Measurements from ENCODE around the gene AP1B1.
"Not testable (repeated sequence)": the region's sequence is repeated elsewhere in the genome, so short reads cannot be mapped to it uniquely, and the experiment has no call there.

AP1B1 gene

DNA sequence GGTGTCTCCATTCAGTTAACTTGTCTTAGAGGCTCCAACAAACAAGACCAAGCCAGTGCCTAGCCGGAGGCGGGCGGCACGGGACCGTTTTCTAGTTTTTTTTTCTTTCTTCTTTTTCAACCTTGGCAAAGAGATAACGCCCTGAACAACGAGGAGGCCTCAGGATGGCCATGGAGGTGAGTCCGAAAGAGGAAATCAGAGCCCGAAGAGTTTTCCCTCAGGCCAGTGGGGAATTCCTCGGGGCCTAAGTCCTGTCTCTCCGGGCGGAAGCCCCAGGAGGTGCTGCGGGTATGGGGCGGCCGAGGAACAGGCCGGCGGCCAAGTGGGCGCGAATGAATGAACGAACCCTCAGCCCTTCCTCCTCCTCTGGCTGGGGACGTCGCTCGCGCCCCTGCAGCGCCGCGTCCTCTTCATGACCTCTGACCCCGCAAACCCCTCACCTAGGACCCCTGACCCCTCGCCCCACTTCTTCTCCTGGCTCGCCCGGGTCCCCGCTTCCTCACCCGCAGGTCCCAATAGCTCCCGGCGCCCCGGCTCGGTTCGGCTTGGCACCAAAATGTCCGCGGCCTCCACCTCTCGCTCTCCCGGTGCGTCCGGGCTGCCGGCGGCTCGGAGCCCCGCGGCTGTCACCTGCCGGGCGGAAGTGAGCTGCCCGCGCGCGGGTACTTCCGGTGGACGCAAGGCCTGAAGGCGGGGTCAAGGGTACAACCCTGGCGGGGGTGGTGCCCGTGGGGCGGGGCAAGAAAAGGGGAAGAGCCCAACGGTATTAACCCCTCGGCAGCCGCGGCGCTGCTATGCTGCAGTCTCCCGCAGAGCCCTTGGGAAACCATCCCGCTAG lies at the start of gene AP1B1:
AP1B1 (minus strand) TSS at position 650 of the 838 bp plus-strand sequence. CDS start 21,327 bp downstream, outside the sequence.
- DNase-seq (ENCODE audit: low read depth) = peak; percentile 93

DNA sequence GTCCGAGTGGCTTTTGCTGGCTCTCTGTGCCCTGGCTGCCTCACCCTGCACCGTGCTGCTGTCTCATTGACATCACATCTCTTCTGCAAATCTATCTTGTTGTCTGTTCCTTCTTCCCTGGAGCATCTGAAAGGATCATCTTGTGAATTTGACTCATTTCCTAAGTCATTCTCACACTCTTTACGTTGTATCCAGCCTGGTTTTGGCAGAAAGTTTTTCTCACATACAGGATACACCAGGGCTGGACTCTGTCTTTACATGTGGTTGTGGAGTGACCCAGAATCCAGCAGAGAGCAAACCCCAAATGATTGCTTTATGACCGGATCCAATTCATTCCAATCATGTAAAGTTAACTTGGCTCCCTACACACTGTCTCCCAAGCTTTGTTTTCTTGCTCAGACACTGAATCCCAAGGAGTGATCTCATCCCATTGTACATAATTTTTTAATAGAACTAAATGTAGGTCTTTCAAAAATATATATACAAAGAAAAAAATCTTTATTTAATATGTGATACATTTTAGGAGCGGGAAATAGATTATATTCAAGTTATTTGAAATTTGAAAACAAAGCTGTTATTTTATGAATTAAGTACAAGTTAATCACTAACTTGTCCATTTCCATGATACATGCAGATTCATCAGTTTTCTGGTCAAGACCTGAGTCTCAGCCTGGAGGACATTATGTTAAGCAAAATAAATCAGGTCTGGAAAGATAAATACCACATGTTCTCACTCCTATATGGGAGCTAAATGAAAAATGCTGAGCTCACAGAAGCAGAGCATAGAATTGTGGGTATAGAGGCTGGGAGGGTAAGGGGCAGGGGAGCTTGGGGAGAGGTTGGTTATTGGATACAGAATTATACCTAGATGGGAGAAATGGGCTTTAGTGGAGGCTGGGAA lies 47.1 kb upstream of the AP1B1 start:
- DNase-seq (ENCODE audit: low read depth) = no peak

DNA sequence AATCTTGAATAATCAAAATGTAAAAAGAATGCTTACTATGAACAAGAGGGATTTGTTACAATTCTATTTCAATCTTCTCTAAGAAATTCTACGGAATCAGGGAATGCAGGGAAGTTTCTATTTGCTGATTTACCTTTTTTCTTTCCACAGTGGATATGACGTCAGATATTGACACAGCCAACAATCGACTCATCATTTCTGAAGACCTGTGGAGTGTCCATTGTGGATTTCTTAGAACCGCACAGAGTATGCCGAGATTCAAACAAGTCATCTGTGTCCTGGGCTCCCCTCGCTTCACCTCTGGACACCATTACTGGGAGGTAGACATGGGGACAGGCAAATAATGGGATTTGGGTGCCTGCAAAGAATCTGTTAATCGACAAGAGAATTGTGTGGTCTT lies 45.9 kb upstream of the AP1B1 start:
- no peak for DNase-seq (ENCODE audit: low read depth)

DNA sequence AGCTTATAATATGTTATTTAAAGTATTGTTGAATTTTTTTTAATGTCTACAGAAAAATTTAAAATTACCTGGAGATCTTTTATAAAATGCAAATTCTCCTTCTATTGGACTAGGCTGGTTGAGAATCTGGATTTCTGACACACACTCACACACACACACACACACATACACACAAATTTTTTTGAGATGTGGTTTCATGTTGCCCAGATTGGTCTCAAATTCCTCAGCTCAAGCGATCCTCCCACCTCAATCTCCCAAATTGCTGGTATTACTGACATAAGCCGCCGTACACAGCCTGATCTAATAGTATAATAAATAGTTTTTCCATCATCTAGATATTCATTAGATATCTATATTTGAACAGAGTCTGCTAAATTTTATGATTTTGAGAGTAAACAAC lies 45.5 kb upstream of the AP1B1 start:
- DNase-seq (ENCODE audit: low read depth) = no peak

DNA sequence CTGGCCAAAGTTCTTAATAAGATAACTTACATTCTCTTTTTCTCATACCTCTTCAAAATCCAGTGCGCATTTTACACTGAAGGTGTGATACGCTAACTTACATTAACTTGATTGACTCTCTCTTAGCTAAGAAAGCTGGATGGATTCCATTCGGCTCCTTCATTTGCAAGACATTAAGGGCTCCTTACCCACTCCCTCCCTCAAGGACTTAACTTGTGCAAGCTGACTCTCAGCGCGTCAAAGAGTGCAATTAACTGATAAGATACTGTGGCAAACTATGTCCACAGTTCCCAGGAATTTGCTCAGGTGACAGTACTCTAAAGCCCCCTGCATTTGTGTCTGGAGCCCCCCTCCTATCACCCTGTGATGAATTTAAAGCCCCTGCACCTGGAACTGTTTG lies 43.6 kb upstream of the AP1B1 start:
- DNase-seq (ENCODE audit: low read depth) = no peak

DNA sequence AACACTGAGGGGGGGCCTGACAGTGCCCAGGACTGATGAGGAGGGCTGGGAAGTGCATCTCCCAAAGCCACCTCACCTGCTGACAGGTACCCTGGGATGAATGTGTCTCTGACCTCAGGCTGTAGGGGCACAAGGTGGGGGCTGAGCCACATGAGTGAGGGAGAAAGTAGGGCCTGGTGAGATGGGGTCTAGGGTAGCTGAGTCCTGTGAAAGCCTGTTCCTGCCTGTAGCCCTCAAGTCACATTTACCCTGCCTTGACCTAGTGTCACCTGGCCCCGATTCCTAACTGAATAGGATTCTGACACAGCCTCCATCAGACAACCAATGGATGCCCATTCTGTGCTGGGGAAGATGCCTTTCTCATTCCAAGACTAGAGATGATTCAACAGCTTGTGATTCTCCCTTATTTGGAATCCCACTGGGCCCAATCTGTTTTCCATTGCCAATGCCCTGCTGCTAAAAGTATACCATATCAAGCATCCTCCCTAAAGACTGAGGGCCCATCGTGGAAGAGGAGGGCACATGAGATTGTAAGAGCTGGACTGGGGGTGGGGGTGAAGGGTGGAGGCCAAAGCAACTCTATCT lies 38.9 kb upstream of the AP1B1 start:
- DNase-seq (ENCODE audit: low read depth) = no peak

DNA sequence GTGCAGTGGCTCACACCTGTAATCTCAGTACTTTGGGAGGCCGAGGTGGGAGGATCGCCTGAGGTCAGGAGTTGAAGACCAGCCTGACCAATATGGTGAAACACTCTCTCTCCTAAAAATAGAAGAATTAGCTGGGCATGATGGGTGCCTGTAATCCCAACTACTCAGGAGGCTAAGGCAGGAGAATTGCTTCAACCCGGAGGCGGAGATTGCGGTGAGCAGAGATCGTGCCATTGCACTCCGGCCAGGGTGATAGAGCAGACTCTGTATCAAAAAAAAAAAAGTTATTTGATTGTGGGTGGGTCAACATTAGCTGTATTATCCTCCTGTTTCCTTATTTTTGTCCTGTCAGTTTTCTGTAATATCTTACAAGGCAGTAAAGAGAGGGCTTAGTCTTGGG lies 38.1 kb upstream of the AP1B1 start:
- no peak for DNase-seq (ENCODE audit: low read depth)

DNA sequence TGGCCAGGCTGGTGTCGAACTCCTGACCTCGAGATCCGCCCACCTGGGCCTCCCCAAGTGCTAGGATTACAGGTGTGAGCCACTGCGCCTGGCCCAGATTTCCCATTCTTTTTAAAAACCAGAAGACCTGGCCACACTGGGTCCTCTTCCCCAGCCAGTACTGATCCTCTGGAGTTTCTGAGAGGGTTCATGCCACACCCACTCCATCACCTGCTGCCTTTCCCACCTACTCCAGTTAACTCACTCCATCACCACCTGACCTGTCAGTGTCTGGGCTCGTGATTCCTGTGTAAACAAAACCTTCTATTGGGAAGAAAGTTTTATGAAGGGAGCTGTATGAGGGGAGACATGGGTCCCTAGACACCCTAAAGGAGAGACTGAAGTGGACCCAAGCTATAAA lies 30.3 kb upstream of the AP1B1 start:
- not testable (repeated sequence) for DNase-seq (ENCODE audit: low read depth)

DNA sequence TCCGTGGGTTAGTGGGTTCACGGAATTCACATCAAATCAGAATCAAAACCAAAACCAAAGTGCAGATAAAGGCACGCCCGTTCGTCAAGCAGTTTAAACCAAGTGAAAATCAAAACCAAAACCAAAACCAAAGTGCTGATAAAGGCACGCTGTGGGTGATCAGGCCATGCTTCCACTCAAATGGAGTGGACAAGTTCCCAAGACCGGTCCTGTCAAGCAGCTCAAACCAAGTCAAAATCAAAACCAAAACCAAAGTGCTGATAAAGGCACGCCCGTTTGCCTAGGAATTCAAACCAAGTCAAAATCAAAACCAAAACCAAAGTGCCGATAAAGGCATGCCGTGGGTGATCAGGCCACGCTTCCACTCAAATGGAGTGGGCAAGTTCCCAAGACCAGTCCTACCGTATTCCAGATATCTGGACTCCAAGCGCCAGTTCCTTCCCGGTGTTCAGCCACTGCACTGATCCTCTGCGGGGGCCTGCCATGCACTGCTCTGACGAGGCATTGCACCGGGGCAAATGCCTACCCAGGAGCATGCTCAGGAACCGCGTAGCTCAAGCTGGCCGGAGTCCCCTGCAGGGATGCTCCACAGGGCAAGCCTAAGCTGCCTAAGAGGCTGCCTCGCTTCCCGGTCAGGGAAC lies 26.7 kb upstream of the AP1B1 start:
- DNase-seq (ENCODE audit: low read depth) = peak; percentile 16

DNA sequence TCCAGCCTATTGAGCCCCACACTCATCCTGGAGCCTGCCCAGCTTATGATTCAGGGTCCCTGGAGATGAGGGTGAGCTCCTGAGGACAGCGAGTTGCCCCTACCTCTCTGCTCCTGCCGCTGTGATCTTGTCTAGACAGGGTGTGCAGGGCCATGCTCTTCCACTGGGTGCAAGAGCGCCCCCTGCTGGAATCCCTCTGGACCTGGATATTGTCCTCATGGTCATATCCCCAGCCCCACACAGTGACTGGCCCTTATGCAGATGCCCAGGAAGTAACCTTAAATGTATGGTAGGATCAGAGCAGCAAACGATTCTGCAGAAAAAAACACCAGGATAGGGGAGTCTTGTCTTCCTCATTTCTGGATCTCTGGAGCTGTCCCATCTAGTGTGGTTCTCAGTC lies 24.4 kb upstream of the AP1B1 start:
- DNase-seq (ENCODE audit: low read depth) = not testable (repeated sequence)

DNA sequence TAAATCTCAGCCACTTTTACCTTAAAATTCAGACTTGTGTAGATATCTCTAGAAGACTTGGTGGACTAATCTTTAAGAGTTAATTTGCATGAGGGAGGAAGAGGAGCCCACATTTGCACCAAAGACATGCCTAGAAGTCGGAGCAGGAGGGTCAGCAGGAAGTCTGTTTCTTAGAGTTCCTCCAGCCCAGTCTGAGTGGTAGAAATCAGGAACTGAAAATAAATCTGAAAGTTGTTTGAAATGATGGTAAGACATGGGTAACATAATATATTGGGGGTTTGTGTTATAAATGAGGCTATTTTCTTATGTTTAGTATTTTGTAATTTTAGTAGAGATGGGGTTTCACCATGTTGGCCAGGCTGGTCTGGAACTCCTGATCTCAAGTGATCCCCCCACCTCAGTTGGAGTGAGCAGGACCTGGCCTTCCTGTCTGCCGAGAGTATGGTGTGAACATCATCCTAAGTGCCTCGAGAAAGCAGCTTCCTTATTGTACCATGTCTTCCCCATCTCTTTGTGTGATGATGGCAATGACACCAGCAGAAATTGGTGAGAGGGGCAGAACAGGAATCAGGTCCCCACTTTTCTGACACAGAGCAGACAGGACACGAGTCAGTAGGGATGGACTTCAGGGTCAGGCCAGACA lies 23.3 kb upstream of the AP1B1 start:
- DNase-seq (ENCODE audit: low read depth) = not testable (repeated sequence)

DNA sequence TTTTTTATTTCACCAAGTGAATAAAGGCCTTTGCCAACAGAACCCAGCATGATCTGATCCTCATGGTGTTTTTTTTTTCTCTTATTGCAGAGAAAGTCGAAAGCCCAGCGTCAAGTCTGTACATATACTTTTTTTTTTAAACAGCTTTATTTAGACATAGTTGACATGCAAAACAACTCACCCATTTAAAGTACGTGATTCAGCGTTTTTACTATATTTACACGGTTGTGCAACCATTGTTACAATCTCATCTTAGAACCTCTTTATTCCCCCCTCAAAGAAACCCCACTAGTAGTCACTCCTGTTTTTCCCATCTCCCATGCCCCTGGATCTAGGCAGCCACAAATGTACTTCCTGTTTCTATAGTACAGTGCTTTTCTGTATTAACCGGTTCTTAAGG lies 20.6 kb upstream of the AP1B1 start:
- no peak for DNase-seq (ENCODE audit: low read depth)

DNA sequence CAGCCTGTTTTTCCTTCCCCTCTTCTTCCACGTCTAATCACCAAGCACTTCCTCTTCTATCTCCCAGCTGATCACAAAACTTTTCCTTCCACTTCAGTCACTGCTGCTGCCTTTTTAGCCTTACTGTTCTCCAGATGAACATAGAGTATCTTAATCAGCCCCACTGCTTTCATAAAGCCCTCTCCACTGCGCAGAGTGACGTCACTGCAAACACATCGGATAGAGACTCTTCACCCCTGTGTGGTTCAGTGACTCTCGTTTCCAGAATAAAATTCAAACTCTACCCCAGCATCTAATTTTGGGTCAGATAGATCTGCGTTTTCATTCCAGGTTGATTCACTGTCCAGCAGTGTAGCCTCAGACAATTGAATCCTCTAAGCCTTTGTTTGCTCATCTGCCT lies 13.2 kb upstream of the AP1B1 start:
- DNase-seq (ENCODE audit: low read depth) = not testable (repeated sequence)

DNA sequence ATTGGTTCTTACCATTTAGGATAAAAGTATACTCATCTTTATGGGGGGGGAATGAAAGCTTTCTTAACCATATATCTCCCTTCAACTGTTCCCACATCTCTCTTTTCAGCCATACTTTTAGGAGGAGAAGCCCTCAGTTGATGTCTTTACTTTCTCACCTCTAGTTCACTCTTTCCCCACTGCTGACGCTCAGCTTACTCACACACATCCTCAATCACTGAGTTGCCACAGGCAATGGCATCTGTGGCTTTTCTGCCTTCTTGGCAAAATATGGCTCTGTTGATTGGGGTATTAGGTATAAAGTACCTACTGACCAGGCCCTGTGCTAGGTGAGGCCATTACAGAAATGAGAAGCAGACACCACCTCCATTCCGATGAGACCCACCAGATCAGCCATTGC lies 12.2 kb upstream of the AP1B1 start:
- DNase-seq (ENCODE audit: low read depth) = no peak

DNA sequence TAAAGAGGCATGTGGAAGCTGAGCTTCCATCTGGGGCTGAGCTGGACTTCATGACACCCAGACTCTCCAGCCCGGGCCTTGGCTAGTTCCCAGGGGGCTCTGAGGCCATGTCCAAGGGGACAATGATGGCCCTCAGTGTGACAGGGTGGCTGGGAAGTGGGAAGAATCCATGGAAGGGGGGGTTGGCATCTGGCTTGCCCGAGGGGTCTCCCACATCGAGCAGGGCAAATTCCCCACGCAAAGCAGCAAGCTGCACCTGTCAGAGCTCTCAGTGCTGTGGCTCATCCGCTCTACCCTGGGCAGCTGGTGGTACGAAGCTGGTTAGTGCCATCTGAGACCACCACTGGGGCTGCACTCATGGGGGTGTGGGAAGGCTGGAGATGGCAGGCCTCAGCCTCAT lies 9.4 kb upstream of the AP1B1 start:
- DNase-seq (ENCODE audit: low read depth) = no peak

DNA sequence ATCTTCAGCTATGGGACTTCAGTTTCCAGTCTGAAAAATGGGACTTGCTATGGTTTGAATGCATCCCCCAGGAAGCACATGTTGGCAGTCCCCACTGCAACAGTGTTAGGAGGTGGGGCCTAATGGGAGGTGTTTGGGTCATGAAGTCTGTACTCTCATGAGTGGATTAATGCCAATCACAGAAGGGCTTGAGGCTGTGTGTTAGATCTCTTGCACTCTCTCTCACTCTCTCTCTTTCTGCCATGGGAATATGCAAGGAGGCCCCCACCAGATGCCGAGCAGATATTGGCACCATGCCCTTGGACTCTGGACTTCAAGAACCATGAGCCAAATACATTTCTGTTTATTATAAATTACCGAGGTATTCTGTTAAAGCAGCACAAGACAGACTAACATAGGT lies 7.8 kb upstream of the AP1B1 start:
- no peak for DNase-seq (ENCODE audit: low read depth)

DNA sequence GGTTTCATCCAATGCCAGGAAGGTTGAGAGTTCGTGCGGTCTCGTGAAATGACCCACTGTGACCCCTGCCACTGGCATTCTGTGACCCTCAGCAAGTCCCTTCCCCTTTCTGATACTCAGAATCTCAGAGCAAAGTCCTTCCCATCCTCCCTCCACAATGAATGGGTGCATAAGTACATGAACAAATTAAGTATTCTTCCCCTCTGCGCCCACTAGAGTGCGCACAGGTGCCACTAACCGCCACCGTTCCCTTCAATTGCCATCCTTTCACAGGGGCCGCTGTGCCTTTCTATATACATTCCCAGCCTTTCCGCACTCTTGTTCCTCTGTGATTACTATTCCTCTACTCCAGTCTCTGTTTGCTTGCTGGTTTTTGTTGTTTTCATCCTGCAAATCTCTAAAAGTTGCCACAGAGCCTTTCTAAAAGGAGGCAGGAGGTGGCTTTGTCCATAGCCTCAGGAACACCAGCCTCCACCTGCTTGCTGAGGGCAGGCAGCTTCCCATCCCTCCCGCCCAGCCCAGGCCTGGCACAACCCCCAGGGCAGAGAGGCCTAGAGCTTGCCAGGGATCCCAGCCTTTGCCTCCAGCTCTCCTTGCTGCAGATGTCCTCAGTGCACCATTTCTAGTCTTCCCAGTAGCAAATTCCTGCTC lies 6.7 kb upstream of the AP1B1 start:
- DNase-seq (ENCODE audit: low read depth) = peak; percentile 33

DNA sequence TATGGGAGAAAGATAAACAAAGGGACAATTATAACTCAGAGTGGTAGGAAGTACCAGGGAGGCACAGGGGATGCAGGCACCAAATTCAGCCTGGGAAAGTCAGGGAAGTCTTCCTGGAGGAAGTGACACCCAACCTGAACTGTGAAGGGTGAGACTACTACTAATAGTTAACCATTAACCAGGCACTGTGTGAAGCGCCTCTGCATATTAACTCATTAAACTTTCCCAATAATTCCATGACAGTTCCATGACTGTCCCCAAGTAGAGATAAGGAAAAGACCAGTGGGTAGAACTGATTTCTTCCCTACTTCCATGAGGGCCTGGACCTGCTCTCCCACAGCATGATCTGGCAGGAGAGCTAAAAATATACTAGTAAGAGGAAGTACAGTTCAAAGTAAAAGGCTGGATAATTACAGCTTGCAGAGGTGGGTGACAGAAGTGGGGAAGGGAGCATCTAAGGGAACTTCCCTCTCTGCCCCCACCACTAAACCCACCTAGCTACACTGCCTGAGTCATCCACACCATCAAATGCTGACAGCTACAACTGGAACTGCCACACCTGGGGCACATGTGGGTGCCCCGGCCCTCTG lies 4.7 kb upstream of the AP1B1 start:
- DNase-seq (ENCODE audit: low read depth) = no peak

DNA sequence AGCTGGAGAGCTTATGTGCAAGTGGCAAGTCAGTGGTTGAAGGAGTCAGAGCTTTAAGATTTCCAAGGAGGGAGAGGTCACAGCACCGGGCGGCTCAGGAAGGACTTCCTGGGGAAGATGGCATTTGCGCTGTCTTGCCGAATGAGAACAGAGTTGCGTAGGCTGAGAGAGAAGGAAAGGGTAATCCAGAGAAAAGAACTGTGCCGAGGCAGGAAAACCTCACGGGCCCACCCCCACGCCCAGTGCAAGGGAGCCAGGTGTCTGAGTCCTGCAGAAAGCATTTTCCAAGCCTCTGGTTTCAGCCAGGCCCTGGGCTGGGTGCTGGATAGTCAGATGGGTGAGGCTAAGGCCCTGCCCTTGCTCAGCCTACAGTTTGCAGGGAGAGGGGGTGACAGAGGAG lies 3.2 kb upstream of the AP1B1 start:
- DNase-seq (ENCODE audit: low read depth) = no peak

DNA sequence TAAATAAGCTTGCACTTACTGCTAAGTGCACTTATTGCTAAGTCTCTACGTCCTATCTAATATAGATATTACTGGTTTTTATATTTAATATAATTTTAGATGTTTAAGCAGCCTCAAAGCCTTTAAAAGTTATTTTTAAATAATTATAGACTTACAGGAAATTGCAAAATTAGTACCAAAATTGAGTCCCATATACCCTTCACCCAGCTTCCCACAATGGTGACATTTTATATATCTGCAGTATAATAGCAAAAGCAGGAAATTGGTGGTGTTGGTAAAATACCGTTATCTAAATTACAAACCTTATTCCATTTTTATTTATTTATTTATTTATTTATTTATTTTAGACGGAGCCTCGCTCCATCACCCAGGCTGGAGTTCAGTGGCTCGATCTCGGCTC lies 1.9 kb upstream of the AP1B1 start:
- DNase-seq (ENCODE audit: low read depth) = no peak

DNA sequence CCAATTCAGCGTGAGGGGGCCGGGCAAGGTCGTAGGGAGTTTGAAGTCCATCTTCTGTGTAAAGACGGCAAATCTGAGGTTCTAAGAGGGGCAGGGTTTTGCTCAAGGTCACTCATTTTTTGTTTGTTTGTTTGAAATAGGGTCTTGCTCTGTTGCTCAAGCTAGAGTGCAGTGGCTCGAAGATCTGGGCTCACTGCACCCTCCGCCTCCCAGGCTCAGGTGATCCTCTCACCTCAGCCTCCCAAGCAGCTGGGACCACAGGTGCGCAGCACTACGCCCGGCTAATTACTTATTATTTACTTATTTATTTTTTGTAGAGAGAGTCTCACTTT lies 355 bp upstream of the AP1B1 start:
- DNase-seq (ENCODE audit: low read depth) = no peak
